Neutrophil (primary cell): ENCODE data around the gene ABCB7.
"Not testable (repeated sequence)": the region's sequence is repeated elsewhere in the genome, so short reads cannot be mapped to it uniquely, and the experiment has no call there.

Experiments
- H3K27ac ChIP-seq: fragments of 200-600 bp; sonication (generic); 2 replicates; pipeline ENCODE4 v1.5.1; 2016; ENCODE audit warnings: mild to moderate bottlenecking, moderate library complexity
- H3K27me3 ChIP-seq: fragments of 200-600 bp; sonication (generic); 2 replicates; pipeline ENCODE4 v1.6.0; 2016; ENCODE audit warnings: mild to moderate bottlenecking
- H3K36me3 ChIP-seq: fragments of 200-600 bp; sonication (generic); 2 replicates; pipeline ENCODE4 v1.5.1; 2017
- H3K4me1 ChIP-seq, 2 experiments: fragments of 200-600 bp in 1 of 2; sonication (generic) in 1 of 2; 1 replicate in 1 of 2; 2 replicates in 1 of 2; pipeline versions ENCODE4 v1.5.1 to v1.6.1; 2013 to 2016; ENCODE audit warnings: low read depth in 1 of 2, low read length in 1 of 2, mild to moderate bottlenecking in 1 of 2, moderate library complexity in 1 of 2; ENCODE audit not compliant: control insufficient read depth in 1 of 2, insufficient read depth in 1 of 2
- H3K4me3 ChIP-seq, 2 experiments: fragments of 200-600 bp in 1 of 2; sonication (generic) in 1 of 2; 1 replicate in 1 of 2; 2 replicates in 1 of 2; pipeline ENCODE4 v1.5.1; 2013 to 2016; ENCODE audit warnings: low read depth in 1 of 2, low read length in 1 of 2, mild to moderate bottlenecking in 1 of 2, moderate library complexity in 1 of 2
- H3K9me3 ChIP-seq: fragments of 200-600 bp; sonication (generic); 2 replicates; pipeline ENCODE4 v1.5.1; 2016
- TF ChIP-seq, protein P1 (sequence below): fragments of 200-600 bp; sonication (generic); IDR thresholded peaks from 2 replicates; pipeline ENCODE4 v1.5.1; 2016; ENCODE audit warnings: antibody characterized with exemption

ABCB7 gene

DNA sequence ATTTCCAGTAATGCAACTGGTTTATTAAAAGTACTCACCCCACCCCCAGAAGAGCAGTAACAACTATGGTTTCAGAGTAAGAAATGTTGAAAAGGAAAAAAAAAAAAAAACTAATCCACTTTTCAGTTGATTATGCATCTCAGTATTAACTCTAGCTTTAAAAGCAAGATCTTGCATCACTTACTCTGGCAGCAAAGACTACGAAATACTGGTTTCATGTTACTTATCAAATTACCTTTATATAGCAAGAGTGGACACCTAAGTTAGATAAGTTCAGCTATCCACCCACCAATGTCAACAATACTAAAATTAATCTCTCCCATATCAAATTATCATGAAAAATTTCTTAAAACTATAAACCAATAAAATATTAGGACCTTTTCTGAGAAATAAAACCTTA lies 105.0 kb downstream of the ABCB7 start:
- H3K4me3 ChIP-seq: no peak overlapping the region
- no peaks in the 10 kb centered on the region for H3K9me3 ChIP-seq
- no peaks in the 10 kb centered on the region for H3K36me3 ChIP-seq
- H3K27ac ChIP-seq: no peak overlapping the region
- TF ChIP-seq, protein P1, sequence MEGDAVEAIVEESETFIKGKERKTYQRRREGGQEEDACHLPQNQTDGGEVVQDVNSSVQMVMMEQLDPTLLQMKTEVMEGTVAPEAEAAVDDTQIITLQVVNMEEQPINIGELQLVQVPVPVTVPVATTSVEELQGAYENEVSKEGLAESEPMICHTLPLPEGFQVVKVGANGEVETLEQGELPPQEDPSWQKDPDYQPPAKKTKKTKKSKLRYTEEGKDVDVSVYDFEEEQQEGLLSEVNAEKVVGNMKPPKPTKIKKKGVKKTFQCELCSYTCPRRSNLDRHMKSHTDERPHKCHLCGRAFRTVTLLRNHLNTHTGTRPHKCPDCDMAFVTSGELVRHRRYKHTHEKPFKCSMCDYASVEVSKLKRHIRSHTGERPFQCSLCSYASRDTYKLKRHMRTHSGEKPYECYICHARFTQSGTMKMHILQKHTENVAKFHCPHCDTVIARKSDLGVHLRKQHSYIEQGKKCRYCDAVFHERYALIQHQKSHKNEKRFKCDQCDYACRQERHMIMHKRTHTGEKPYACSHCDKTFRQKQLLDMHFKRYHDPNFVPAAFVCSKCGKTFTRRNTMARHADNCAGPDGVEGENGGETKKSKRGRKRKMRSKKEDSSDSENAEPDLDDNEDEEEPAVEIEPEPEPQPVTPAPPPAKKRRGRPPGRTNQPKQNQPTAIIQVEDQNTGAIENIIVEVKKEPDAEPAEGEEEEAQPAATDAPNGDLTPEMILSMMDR: no peak
- no peaks in the 10 kb centered on the region for H3K27me3 ChIP-seq
- peaks cover 0 to 3% of the 10 kb centered on the region in 2 experiments for H3K4me1 ChIP-seq

DNA sequence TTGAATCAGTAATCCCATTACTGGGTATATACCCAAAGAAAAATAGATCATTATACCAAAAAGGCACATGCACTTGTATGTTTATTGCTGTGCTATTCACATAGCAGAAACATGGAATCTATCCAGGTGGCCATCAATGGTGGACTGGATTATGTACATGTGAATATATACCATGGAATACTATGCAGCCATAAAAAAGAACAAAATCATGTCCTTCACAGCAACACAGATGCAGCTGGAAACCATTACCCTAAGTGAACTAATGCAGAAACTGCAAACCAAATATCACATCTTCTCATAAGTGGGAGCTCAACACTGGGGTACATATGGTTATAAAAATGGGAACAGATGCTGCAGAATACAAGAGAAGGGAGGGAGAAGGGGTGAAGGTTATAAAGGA lies 110.7 kb downstream of the ABCB7 start:
- no peak overlapping the region for H3K27ac ChIP-seq
- H3K9me3 ChIP-seq: no peaks in the 10 kb centered on the region
- H3K36me3 ChIP-seq: no peaks in the 10 kb centered on the region
- TF ChIP-seq, protein P1: no peak
- no peaks in the 10 kb centered on the region for H3K4me1 ChIP-seq
- no peak overlapping the region for H3K4me3 ChIP-seq
- no peaks in the 10 kb centered on the region for H3K27me3 ChIP-seq

DNA sequence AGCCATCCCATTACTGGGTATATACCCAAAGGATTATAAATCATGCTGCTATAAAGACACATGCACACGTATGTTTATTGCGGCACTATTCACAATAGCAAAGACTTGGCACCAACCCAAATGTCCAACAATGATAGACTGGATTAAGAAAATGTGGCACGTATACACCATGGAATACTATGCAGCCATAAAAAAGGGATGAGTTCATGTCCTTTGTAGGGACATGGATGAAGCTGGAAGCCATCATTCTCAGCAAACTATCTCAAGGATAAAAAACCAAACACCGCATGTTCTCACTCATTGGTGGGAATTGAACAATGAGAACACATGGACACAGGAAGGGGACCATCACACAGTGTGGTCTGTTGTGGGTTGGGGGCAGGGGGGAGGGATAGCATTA lies 111.9 kb downstream of the ABCB7 start:
- H3K36me3 ChIP-seq, H3K4me1 ChIP-seq, H3K27ac ChIP-seq, H3K27me3 ChIP-seq, H3K9me3 ChIP-seq, H3K4me3 ChIP-seq: not testable (repeated sequence)

DNA sequence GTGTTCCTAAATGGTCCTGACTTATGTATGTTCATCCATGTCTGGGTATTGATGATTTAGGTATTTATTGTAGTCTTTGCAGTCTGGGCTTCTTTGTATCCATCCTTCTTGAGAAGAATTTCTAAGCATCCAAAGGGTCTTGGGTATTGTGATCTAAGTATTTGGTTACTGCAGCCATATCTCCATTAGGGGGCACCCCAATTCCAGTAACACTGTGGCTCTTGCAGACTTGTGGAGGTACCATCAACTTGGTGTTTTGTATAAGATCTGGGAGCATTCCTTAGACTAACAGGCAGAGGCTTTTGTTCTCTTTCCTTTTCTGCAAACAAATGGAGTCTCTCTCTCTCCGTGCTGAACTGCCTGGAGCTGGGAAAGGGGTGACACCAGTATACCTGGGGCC lies 117.2 kb downstream of the ABCB7 start:
- Histone ChIP-seq H3K27ac (no peak overlapping the region), H3K36me3 (no peaks in the 10 kb centered on the region), H3K27me3 (no peaks in the 10 kb centered on the region), H3K4me3 (no peak overlapping the region), H3K9me3 (no peaks in the 10 kb centered on the region), H3K4me1 (no peaks in the 10 kb centered on the region)
- TF ChIP-seq, protein P1: no peak
